GM12878 (cell line): Measurements from ENCODE around the gene MEGF11. TPM values are rescaled to one million over a fixed set of nuclear protein-coding genes. Genes with fewer than 3 reads are reported as not detected.
A peak's percentile ranks its signal among the peaks of the same experiment; 100 is the strongest.

Experiments used
- ATAC-seq: fragments of 200-7000 bp; cut with Tn5 transposase; 3 replicates; pipeline ENCODE4 v1.9.1; 2020; ENCODE audit warnings: mild to moderate bottlenecking, moderate library complexity
- BruUV-seq: library from RNA; stranded (reverse); fragments of 400-500 nt; replicated peaks from 2 replicates; lab custom pipeline; 2021; lab: Mats Ljungman, UMichigan
- CTCF ChIA-PET: fragments of 300-600 bp; sonication (Branson Sonifier 250); formaldehyde crosslinking; extraction: SDS; loops from one replicate; lab custom pipeline; 2021; ENCODE audit warnings: inconsistent platforms; lab: Yijun Ruan, JAX
- POLR2A ChIA-PET: fragments of 350-600 bp; formaldehyde crosslinking; extraction: SDS; loops from one replicate; lab custom pipeline; 2021; ENCODE audit warnings: inconsistent platforms; lab: Charles Lee
- RAD21 ChIA-PET: fragments of 300-600 bp; sonication (Branson Sonifier 250); formaldehyde crosslinking; loops from one replicate; lab custom pipeline; 2023; ENCODE audit warnings: antibody characterized with exemption; ENCODE audit not compliant: unreplicated experiment; lab: Charles Lee
- SMC1A ChIA-PET: fragments of 300-600 bp; sonication (Branson Sonifier 250); formaldehyde crosslinking; loops from one replicate; lab custom pipeline; 2023; ENCODE audit not compliant: unreplicated experiment, uncharacterized antibody; lab: Charles Lee
- DNase-seq: peaks from one replicate; pipeline ENCODE4 v3.0.0-alpha.2; 2011; ENCODE audit warnings: low read depth, low spot score
- FAIRE-seq: peaks from 3 replicates; lab custom pipeline; 2011; peaks lifted over from hg19 to GRCh38; lab: Jason Lieb, UNC
- H2AFZ ChIP-seq: 2 replicates; pipeline ENCODE4 v1.6.0; 2011; ENCODE audit warnings: low read depth, low read length, control low read depth; ENCODE audit not compliant: control insufficient read depth
- H3K27ac ChIP-seq: 2 replicates; pipeline ENCODE4 v1.5.1; 2011; ENCODE audit warnings: control low read depth; ENCODE audit not compliant: control insufficient read depth, insufficient read depth
- H3K27me3 ChIP-seq, 2 experiments: replicated peaks in 1 of 2; 2 replicates each; pipeline versions ENCODE4 v1.6.0 to v1.6.1; 2011; ENCODE audit warnings: low read length in 1 of 2; ENCODE audit not compliant: control insufficient read depth in 2 of 2, insufficient read depth in 2 of 2
- H3K36me3 ChIP-seq, 2 experiments: 2 replicates each; pipeline ENCODE4 v1.5.1; 2011; ENCODE audit warnings: low read length in 1 of 2; ENCODE audit not compliant: control insufficient read depth in 2 of 2, insufficient read depth in 2 of 2
- H3K4me1 ChIP-seq: 2 replicates; pipeline ENCODE4 v1.6.1; 2011; ENCODE audit warnings: mild to moderate bottlenecking, low read length, moderate library complexity, mixed read lengths; ENCODE audit not compliant: control insufficient read depth, insufficient read depth
- H3K4me2 ChIP-seq: 2 replicates; pipeline ENCODE4 v1.6.0; 2011; ENCODE audit warnings: control low read depth; ENCODE audit not compliant: control insufficient read depth, insufficient read depth
- H3K4me3 ChIP-seq: fragments of 200-600 bp; sonication (generic); 2 replicates; pipeline ENCODE4 v1.5.1; 2016
- H3K79me2 ChIP-seq: 2 replicates; pipeline ENCODE4 v1.6.0; 2011; ENCODE audit warnings: low read length; ENCODE audit not compliant: control insufficient read depth, insufficient read depth
- H3K9ac ChIP-seq: 2 replicates; pipeline ENCODE4 v1.8.0; 2011; ENCODE audit warnings: low read length, control low read depth, mixed read lengths; ENCODE audit not compliant: control insufficient read depth, insufficient read depth
- H3K9me3 ChIP-seq: replicated peaks from 3 replicates; pipeline ENCODE4 v1.5.1; 2011; ENCODE audit warnings: mild to moderate bottlenecking, low read length; ENCODE audit not compliant: control insufficient read depth, insufficient read depth
- H4K20me1 ChIP-seq: 2 replicates; pipeline ENCODE4 v1.6.0; 2011; ENCODE audit not compliant: control insufficient read depth, insufficient read depth
- HDAC2 ChIP-seq: fragments of 200-600 bp; sonication (generic); IDR thresholded peaks from 2 replicates; pipeline ENCODE4 v1.6.1; 2017
- IRF4 ChIP-seq: IDR thresholded peaks from 2 replicates; pipeline ENCODE4 v1.6.1; 2011; ENCODE audit warnings: low read depth, low read length
- NFYB ChIP-seq: IDR thresholded peaks from 2 replicates; pipeline ENCODE4 v1.6.1; 2011; ENCODE audit warnings: low read depth, mild to moderate bottlenecking, low read length, improper control_type of control experiment, moderate library complexity; ENCODE audit not compliant: insufficient read depth
- RAD21 ChIP-seq: IDR thresholded peaks from 2 replicates; pipeline ENCODE4 v1.6.1; 2011; ENCODE audit warnings: mild to moderate bottlenecking, low read depth, low read length, moderate library complexity; ENCODE audit not compliant: insufficient read depth
- SP1 ChIP-seq: IDR thresholded peaks from one replicate; pipeline ENCODE4 v1.6.1; 2011; ENCODE audit warnings: low read depth, low read length
- SPI1 ChIP-seq: IDR thresholded peaks from 2 replicates; pipeline ENCODE4 v1.6.1; 2011; ENCODE audit warnings: low read depth, mild to moderate bottlenecking, low read length, moderate library complexity, borderline replicate concordance; ENCODE audit not compliant: insufficient read depth
- SRF ChIP-seq, 2 experiments: IDR thresholded peaks; 2 replicates each; pipeline ENCODE4 v1.6.1; 2011; ENCODE audit warnings: low read depth in 2 of 2, low read length in 2 of 2, mild to moderate bottlenecking in 1 of 2, moderate library complexity in 1 of 2
- YY1 ChIP-seq: IDR thresholded peaks from 2 replicates; pipeline ENCODE4 v1.6.1; 2011; ENCODE audit warnings: low read depth, mild to moderate bottlenecking, low read length
- WGBS: methylation state at CpG from one replicate; pipeline ENCODE4 v1.1.6; 2016; ENCODE audit warnings: low lambda C conversion rate; ENCODE audit not compliant: insufficient replicate concordance, insufficient coverage; ENCODE audit errors: missing lambda C conversion rate; 5-methylcytosine and 5-hydroxymethylcytosine counted together
- in situ Hi-C: fragments of 300-500 bp; cut with MboI; formaldehyde crosslinking; loops from 9 replicates; pipeline ENCODE4 v1.14.3; 2018; ENCODE audit warnings: mixed read lengths
- intact Hi-C: fragments of 100-400 bp; cut with micrococcal nuclease; formaldehyde crosslinking; loops from one replicate; pipeline ENCODE4 v1.14.2; 2022; ENCODE audit not compliant: unreplicated experiment
- polyA plus RNA-seq, 11 experiments: library from polyadenylated mRNA; depleted of rRNA in 4 of 11; unstranded in 6 of 11; stranded (reverse) in 5 of 11; fragments of >200 nt; fragmentation: Nextera tagmentation in 4 of 11; fragmentation: Illumina TruSeq in 1 of 11; extraction: Ambion mirVana in 4 of 11; extraction: Trizol in 1 of 11; gene quantifications; 1 replicate in 1 of 11; 2 replicates in 10 of 11; pipeline versions ENCODE4 v1.2.1 to v1.2.3, GENCODE V29; 2011 to 2016; ENCODE audit warnings: inconsistent platforms in 2 of 11, missing spikeins in 2 of 11, low read depth in 1 of 11
- total RNA-seq, 4 experiments: library from RNA; depleted of rRNA in 3 of 4; stranded (reverse); fragments of >200 nt in 3 of 4; fragmentation: Illumina TruSeq in 1 of 4; extraction: Trizol in 1 of 4; gene quantifications; 2 replicates each; pipeline versions ENCODE4 v1.2.1 to v1.2.3, GENCODE V29; 2013 to 2021
- TF ChIP-seq, protein P1 (sequence below), 3 experiments: IDR thresholded peaks in 2 of 3; conservative IDR thresholded peaks in 1 of 3; 2 replicates each; pipeline ENCODE4 v1.5.1; 2011; ENCODE audit warnings: low read depth in 3 of 3, low read length in 3 of 3, mild to moderate bottlenecking in 3 of 3, control low read depth in 2 of 3, moderate library complexity in 2 of 3, inconsistent platforms in 1 of 3, mixed read lengths in 1 of 3; ENCODE audit not compliant: control insufficient read depth in 2 of 3, insufficient read depth in 1 of 3; ENCODE audit errors: extremely low read depth in 1 of 3
- TF ChIP-seq, protein P2 (sequence below): fragments of 450-650 bp; IDR thresholded peaks from 2 replicates; pipeline ENCODE4 v1.6.1; 2016; ENCODE audit warnings: mild to moderate bottlenecking

Gene MEGF11
- total and polyA plus RNA-seq, 10 of the 15 experiments (the other 5 are each of a cell fraction or from before 2014, with no cell fraction given): 0.03 to 1.7 (median 0.49) TPM

DNA sequence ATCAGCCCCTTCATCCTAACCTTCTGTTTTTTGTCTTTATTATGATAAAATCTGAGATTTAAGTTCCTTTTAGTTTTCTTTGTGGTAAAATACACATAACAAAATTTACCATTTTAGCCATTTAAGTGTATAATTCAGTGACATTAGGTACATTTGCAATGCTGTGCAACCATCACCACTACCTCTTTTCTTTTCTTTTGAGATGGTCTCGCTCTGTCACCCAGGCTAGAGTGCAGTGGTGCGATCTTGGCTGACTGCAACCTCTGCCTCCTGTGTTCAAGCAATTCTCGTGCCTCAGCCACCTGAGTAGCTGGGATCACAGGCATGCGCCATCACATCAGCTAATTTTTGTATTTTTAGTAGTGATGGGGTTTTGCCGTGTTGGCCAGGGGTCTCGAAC is 390.4 kb downstream of the MEGF11 start:
- no TSS peak for BruUV-seq
- TF ChIP-seq NFYB (no peak), SPI1 (0 out of 2 replicates have a peak, but pooled peaks have one; percentile 5)
- no peak overlapping the region for H3K4me3 ChIP-seq
- H3K4me2 ChIP-seq: no peak overlapping the region
- H3K9me3 ChIP-seq: no peaks in the 10 kb centered on the region
- H3K27ac ChIP-seq: no peak overlapping the region
- H4K20me1 ChIP-seq: no peaks in the 10 kb centered on the region
- H3K79me2 ChIP-seq: no peaks in the 10 kb centered on the region
- H3K27me3 ChIP-seq: no peaks in the 10 kb centered on the region
- H3K36me3 ChIP-seq: no peaks in the 10 kb centered on the region
- ATAC-seq (peak; percentile 51), DNase-seq (no peak), FAIRE-seq (no peak)
- 35% methylated on average over 6 of the region's 6 CpGs for WGBS
- ChIA-PET POLR2A (interaction anchor here (0.6 kb wide), 2 partner anchors 8 to 257 kb away, joined by 3 to 4 read pairs; no protein-coding TSS in a partner anchor), RAD21 (interaction anchor here (0.6 to 2.3 kb wide), 7 partner anchors 19 to 327 kb away, joined by 3 to 15 read pairs (median 4); no protein-coding TSS in a partner anchor), CTCF (interaction anchor here (0.6 to 3.8 kb wide), 33 partner anchors 9 to 545 kb away, joined by 3 to 17 read pairs (median 4); partner anchors contain the start of gene INTS14), SMC1A (interaction anchor here (0.9 to 1.5 kb wide), 10 partner anchors 17 to 116 kb away, joined by 3 to 6 read pairs (median 3); no protein-coding TSS in a partner anchor)
- 0 out of 2 replicates have a peak overlapping the region, but pooled peaks have one; percentile 7 for H3K9ac ChIP-seq
- H2AFZ ChIP-seq: peak overlapping the region; percentile 84
- in situ Hi-C loops (no loop called here), intact Hi-C loops (no loop called here)
- H3K4me1 ChIP-seq: peaks cover 9% of the 10 kb centered on the region

- ChIA-PET POLR2A (interaction anchor here (0.6 kb wide), 1 partner anchor 8 kb away, joined by 3 read pairs; no protein-coding TSS in a partner anchor), RAD21 (interaction anchor here (0.5 to 2.3 kb wide), 8 partner anchors 19 to 327 kb away, joined by 3 to 15 read pairs (median 4); no protein-coding TSS in a partner anchor), SMC1A (interaction anchor here (0.6 to 1.4 kb wide), 12 partner anchors 12 to 253 kb away, joined by 3 to 6 read pairs (median 3); no protein-coding TSS in a partner anchor), CTCF (interaction anchor here (0.6 to 3.8 kb wide), 35 partner anchors 10 to 545 kb away, joined by 3 to 17 read pairs (median 4); partner anchors contain the start of gene INTS14)
- H3K9ac ChIP-seq: 0 out of 2 replicates have a peak overlapping the region, but pooled peaks have one; percentile 7
- H3K4me3 ChIP-seq: no peak overlapping the region
- peak; percentile 97 for ATAC-seq
- peak; percentile 95 for FAIRE-seq
- no TSS peak for BruUV-seq
- H3K27me3 ChIP-seq: no peaks in the 10 kb centered on the region
- H3K36me3 ChIP-seq: no peaks in the 10 kb centered on the region
- intact Hi-C loops: no loop called here
- H2AFZ ChIP-seq: peak overlapping the region; percentile 84
- no peak for DNase-seq
- no peak overlapping the region for H3K27ac ChIP-seq
- H3K4me2 ChIP-seq: no peak overlapping the region
- TF ChIP-seq SRF (IDR thresholded peaks at IDR 0.05; ENCODE audit: low read depth in 2 of 2, low read length in 2 of 2): peak in 1 of 2 experiments; percentile 55; a peak in 1 of 4 replicates
- TF ChIP-seq, protein P1, sequence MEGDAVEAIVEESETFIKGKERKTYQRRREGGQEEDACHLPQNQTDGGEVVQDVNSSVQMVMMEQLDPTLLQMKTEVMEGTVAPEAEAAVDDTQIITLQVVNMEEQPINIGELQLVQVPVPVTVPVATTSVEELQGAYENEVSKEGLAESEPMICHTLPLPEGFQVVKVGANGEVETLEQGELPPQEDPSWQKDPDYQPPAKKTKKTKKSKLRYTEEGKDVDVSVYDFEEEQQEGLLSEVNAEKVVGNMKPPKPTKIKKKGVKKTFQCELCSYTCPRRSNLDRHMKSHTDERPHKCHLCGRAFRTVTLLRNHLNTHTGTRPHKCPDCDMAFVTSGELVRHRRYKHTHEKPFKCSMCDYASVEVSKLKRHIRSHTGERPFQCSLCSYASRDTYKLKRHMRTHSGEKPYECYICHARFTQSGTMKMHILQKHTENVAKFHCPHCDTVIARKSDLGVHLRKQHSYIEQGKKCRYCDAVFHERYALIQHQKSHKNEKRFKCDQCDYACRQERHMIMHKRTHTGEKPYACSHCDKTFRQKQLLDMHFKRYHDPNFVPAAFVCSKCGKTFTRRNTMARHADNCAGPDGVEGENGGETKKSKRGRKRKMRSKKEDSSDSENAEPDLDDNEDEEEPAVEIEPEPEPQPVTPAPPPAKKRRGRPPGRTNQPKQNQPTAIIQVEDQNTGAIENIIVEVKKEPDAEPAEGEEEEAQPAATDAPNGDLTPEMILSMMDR (IDR thresholded peaks at IDR 0.05 in 2 of 3, conservative IDR thresholded peaks at IDR 0.05 in 1 of 3; ENCODE audit: control insufficient read depth in 2 of 3, extremely low read depth in 1 of 3, insufficient read depth in 1 of 3, low read depth in 3 of 3, low read length in 3 of 3): peak; percentile 38 to 64 (median 54); a peak in 5 of 6 replicates
- no peak for TF ChIP-seq SP1
- TF ChIP-seq YY1: peak; percentile 72
- TF ChIP-seq IRF4: peak; percentile 37; the same call in 1 of the 2 replicates
- TF ChIP-seq RAD21: peak; percentile 54
- TF ChIP-seq HDAC2: no peak
- TF ChIP-seq, protein P2, sequence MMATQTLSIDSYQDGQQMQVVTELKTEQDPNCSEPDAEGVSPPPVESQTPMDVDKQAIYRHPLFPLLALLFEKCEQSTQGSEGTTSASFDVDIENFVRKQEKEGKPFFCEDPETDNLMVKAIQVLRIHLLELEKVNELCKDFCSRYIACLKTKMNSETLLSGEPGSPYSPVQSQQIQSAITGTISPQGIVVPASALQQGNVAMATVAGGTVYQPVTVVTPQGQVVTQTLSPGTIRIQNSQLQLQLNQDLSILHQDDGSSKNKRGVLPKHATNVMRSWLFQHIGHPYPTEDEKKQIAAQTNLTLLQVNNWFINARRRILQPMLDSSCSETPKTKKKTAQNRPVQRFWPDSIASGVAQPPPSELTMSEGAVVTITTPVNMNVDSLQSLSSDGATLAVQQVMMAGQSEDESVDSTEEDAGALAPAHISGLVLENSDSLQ: peak; percentile 22; the same call in 1 of the 2 replicates
- in situ Hi-C loops: no loop called here
- H4K20me1 ChIP-seq: no peaks in the 10 kb centered on the region
- 42% methylated on average over 1 of the region's 1 CpG for WGBS
- H3K79me2 ChIP-seq: no peaks in the 10 kb centered on the region
- H3K9me3 ChIP-seq: no peaks in the 10 kb centered on the region
- H3K4me1 ChIP-seq: peaks cover 13% of the 10 kb centered on the region
These were observed 390.9 kb downstream of the MEGF11 start for GRCh38 chr15:65862682-65863081.
